ENCODE results near the gene SLC5A11. TPM values are rescaled to one million over a fixed set of nuclear protein-coding genes. Genes with fewer than 3 reads are reported as not detected.

The SLC5A11 gene
- total and polyA plus RNA-seq, 2 donors (not counting 1 experiment from before 2014, with no cell fraction given): 0.62 to 0.84 TPM

- Histone ChIP-seq H3K9me3 (ENCODE audit: control extremely low read depth in 1 of 3, control insufficient read depth in 2 of 3, insufficient read depth in 1 of 3, low read length in 2 of 3) (peaks cover 0 to 10% (median 2%) of the 10 kb centered on the region in 3 donors), H3K9ac (ENCODE audit: low read length) (no peak overlapping the region), H3K36me3 (replicated peaks in 1 of 2; ENCODE audit: control extremely low read depth in 1 of 2, control insufficient read depth in 1 of 2, extremely low read depth in 1 of 2, insufficient read depth in 2 of 2, low read length in 1 of 2) (no peaks in the 10 kb centered on the region), H3K79me2 (ENCODE audit: control insufficient read depth, insufficient read depth, low read length) (no peaks in the 10 kb centered on the region), H3K4me3 (ENCODE audit: control extremely low read depth in 1 of 5, extremely low read depth in 1 of 5, insufficient read depth in 1 of 5, low read depth in 2 of 5, low read length in 4 of 5) (no peak overlapping the region), H2AFZ (ENCODE audit: insufficient read depth, low read depth, low read length, poor library complexity, severe bottlenecking) (no peak overlapping the region), H3K27me3 (replicated peaks in 1 of 4; ENCODE audit: control extremely low read depth in 1 of 4, control insufficient read depth in 3 of 4, insufficient read depth in 4 of 4, low read length in 3 of 4) (no peaks in the 10 kb centered on the region), H3K27ac (ENCODE audit: low read length in 2 of 2) (no peak overlapping the region), H4K20me1 (ENCODE audit: control insufficient read depth, insufficient read depth, low read length, poor library complexity, severe bottlenecking) (no peaks in the 10 kb centered on the region), H3K4me2 (replicated peaks; ENCODE audit: low read depth, low read length, poor library complexity, severe bottlenecking) (no peak overlapping the region), H3K4me1 (ENCODE audit: control insufficient read depth in 2 of 2, insufficient read depth in 2 of 2, low read length in 2 of 2) (peaks cover 4 to 6% of the 10 kb centered on the region in 2 donors)
- H3K4me1 Mint-ChIP-seq: peaks cover 5% of the 10 kb centered on the region
- POLR2A ChIA-PET: no interaction called here
- TF ChIP-seq EZH2 (IDR thresholded peaks at IDR 0.05; ENCODE audit: borderline replicate concordance, insufficient read depth, low read depth, low read length, poor library complexity, severe bottlenecking) (no peak), CTCF (IDR thresholded peaks at IDR 0.05) (no peak)
- H3K27ac Mint-ChIP-seq: no peak overlapping the region
- intact Hi-C loops (cut with micrococcal nuclease): no loop called here
- CTCF ChIA-PET: no interaction called here
- H3K4me3 Mint-ChIP-seq: no peak overlapping the region
- ATAC-seq (ENCODE audit: low read depth) (no peak), DNase-seq (no peak)
- H3K27me3 Mint-ChIP-seq: peaks cover 3% of the 10 kb centered on the region
- H3K9me3 Mint-ChIP-seq (ENCODE audit: insufficient read depth): peaks cover 2% of the 10 kb centered on the region
These were observed 54.5 kb downstream of the SLC5A11 start for GRCh38 chr16:24900230-24900629.

DNA sequence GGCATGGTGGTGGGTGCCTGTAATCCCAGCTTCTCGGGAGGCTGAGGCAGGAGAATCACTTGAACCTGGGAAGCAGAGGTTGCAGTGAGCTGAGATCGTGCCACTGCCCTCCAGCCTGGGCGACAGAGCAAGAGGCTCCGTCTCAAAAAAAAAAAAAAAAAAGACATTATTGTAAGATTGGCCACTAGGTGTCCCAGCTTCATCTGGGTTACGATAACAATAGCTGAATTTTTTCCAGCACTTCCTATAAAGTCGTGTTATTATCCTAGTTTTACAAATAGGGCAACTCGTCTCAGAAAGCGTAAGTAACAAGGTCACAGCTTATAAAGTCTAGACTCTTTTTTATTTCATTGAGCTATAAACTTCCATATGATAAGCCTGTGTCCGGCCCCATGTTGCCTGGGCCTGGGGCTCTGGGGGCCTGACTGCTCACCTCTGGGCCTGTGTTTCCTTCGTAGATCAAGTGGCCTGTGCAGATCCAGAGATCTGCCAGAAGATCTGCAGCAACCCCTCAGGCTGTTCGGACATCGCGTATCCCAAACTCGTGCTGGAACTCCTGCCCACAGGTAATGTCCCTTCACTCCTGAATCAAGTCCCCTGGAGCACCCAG is 60.5 kb downstream of the SLC5A11 start:
- H2AFZ ChIP-seq (ENCODE audit: insufficient read depth, low read depth, low read length, poor library complexity, severe bottlenecking): no peak overlapping the region
- intact Hi-C loops (cut with micrococcal nuclease): no loop called here
- WGBS (ENCODE audit: insufficient coverage): 69% methylated on average over 12 of the region's 14 CpGs

More for the DNA sequence above, 60.5 kb downstream of the SLC5A11 start:
- ChIA-PET POLR2A (interaction anchor here (0.6 kb wide), 1 partner anchor 36 kb away, joined by 4 read pairs; no protein-coding TSS in a partner anchor), CTCF (interaction anchor here (0.6 to 2.2 kb wide), 5 partner anchors 9 to 1667 kb away, joined by 3 to 16 read pairs (median 4); no protein-coding TSS in a partner anchor)
- Histone ChIP-seq H3K27me3 (replicated peaks in 1 of 4; ENCODE audit: control extremely low read depth in 1 of 4, control insufficient read depth in 3 of 4, insufficient read depth in 4 of 4, low read length in 3 of 4) (no peaks in the 10 kb centered on the region), H4K20me1 (ENCODE audit: control insufficient read depth, insufficient read depth, low read length, poor library complexity, severe bottlenecking) (no peaks in the 10 kb centered on the region), H3K4me3 (ENCODE audit: control extremely low read depth in 1 of 5, extremely low read depth in 1 of 5, insufficient read depth in 1 of 5, low read depth in 2 of 5, low read length in 4 of 5) (no peak overlapping the region), H3K79me2 (ENCODE audit: control insufficient read depth, insufficient read depth, low read length) (no peaks in the 10 kb centered on the region), H3K36me3 (replicated peaks in 1 of 2; ENCODE audit: control extremely low read depth in 1 of 2, control insufficient read depth in 1 of 2, extremely low read depth in 1 of 2, insufficient read depth in 2 of 2, low read length in 1 of 2) (no peaks in the 10 kb centered on the region), H3K4me2 (replicated peaks; ENCODE audit: low read depth, low read length, poor library complexity, severe bottlenecking) (no peak overlapping the region), H3K9me3 (ENCODE audit: control extremely low read depth in 1 of 3, control insufficient read depth in 2 of 3, insufficient read depth in 1 of 3, low read length in 2 of 3) (no peaks in the 10 kb centered on the region), H3K9ac (ENCODE audit: low read length) (no peak overlapping the region), H3K27ac (ENCODE audit: low read length in 2 of 2) (no peak overlapping the region), H3K4me1 (ENCODE audit: control insufficient read depth in 2 of 2, insufficient read depth in 2 of 2, low read length in 2 of 2) (no peaks in the 10 kb centered on the region)
- ATAC-seq (ENCODE audit: low read depth) (no peak), DNase-seq (no peak)
- Mint-ChIP-seq H3K9me3 (ENCODE audit: insufficient read depth) (no peaks in the 10 kb centered on the region), H3K27me3 (no peaks in the 10 kb centered on the region), H3K4me1 (peaks cover 4% of the 10 kb centered on the region), H3K4me3 (no peak overlapping the region), H3K27ac (no peak overlapping the region)
- peak; percentile 27 for TF ChIP-seq CTCF (IDR thresholded peaks at IDR 0.05)
- TF ChIP-seq EZH2 (IDR thresholded peaks at IDR 0.05; ENCODE audit: borderline replicate concordance, insufficient read depth, low read depth, low read length, poor library complexity, severe bottlenecking): no peak

Data from B cell (primary cell).